Fibroblast of skin of left quadriceps (primary cell): Measurements from ENCODE around the gene GSKIP.
"Not testable (repeated sequence)": the region's sequence is repeated elsewhere in the genome, so short reads cannot be mapped to it uniquely, and the experiment has no call there.

ENCODE experiments used
- DNase-seq, 2 experiments: peaks; one replicate each; pipeline ENCODE4 v3.0.0-alpha.2; 2013; ENCODE audit warnings: low read depth in 2 of 2

Gene GSKIP, protein sequence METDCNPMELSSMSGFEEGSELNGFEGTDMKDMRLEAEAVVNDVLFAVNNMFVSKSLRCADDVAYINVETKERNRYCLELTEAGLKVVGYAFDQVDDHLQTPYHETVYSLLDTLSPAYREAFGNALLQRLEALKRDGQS

GRCh38 chr14:96362965-96363750 is at the start of gene GSKIP, which contains the start of gene ATG2B:
TSS of gene GSKIP (plus strand) at chr14:96363526. CDS start at chr14:96382248, 18,722 bp downstream.
TSS of gene ATG2B (minus strand) at chr14:96363341. CDS start at chr14:96362976, 365 bp downstream.
- DNase-seq, result peak; percentile 71 to 72

GRCh38 chr14:96316087-96316486 is 47.2 kb upstream of the GSKIP start:
- DNase-seq, result no peak

DNA sequence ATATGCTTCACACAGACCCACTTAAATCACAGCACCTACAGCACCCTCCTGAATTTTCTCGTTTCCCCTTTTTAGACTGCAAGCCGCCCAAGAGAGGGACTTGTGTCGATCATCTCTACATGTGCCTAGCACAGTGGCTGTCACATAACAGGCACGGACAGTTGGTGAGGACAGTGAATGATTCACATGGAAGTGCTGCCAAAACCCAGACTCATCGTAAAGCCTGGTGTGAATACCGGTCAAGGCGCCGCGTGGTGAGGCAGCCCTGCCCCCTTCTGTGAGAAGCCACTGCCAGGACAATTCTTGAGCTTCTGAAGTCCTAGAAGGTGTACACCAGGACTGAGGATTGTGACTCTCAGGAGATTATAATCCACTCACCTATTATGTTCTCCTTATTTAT is 44.5 kb upstream of the GSKIP start:
- no peak for DNase-seq

DNA sequence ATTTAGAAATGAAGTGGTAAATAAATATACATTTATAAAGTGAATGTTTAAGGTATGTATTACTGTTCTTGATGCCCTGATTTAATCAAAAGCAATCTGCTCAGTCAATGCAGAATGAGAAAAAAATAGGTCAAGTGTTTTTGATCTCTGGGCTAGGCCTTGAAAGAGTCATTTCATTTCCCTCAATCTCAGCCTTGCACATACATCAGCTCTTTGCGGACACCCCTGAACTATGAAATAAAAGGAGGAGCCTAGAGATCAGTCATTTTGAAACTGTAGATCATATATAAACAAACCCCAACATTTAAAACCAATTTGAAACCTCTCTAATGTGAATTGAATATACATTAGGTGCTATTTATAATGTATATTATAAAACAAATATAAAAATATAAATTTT is 42.7 kb upstream of the GSKIP start:
- no peak for DNase-seq

GRCh38 chr14:96324219-96324618 is 39.1 kb upstream of the GSKIP start:
- no peak for DNase-seq

GRCh38 chr14:96338551-96338950 is 24.8 kb upstream of the GSKIP start:
- DNase-seq, result no peak

DNA sequence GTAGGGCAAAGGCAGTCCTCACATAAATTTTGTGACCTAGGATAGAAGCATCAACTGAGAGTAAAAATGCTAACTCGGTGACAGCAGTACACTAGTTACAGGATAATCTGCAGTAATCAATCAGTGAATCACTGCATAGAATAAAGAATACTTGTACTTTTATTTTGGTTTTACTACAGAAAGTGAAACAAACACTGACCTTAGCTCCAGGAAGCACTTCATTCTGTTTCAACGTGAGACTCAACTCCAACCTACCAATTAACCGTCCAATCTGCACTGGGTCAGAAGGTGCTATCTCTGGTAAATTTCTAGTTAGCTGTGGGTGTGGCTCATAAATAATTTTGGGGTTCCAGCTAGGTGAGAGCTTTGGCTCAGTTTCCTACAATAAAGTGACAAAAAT is 22.0 kb upstream of the GSKIP start:
- no peak for DNase-seq

- no peak for DNase-seq
Measured at GRCh38 chr14:96345669-96346068, 17.7 kb upstream of the GSKIP start.

- not testable (repeated sequence) for DNase-seq
Measured at GRCh38 chr14:96347957-96348356, 15.4 kb upstream of the GSKIP start.

DNA sequence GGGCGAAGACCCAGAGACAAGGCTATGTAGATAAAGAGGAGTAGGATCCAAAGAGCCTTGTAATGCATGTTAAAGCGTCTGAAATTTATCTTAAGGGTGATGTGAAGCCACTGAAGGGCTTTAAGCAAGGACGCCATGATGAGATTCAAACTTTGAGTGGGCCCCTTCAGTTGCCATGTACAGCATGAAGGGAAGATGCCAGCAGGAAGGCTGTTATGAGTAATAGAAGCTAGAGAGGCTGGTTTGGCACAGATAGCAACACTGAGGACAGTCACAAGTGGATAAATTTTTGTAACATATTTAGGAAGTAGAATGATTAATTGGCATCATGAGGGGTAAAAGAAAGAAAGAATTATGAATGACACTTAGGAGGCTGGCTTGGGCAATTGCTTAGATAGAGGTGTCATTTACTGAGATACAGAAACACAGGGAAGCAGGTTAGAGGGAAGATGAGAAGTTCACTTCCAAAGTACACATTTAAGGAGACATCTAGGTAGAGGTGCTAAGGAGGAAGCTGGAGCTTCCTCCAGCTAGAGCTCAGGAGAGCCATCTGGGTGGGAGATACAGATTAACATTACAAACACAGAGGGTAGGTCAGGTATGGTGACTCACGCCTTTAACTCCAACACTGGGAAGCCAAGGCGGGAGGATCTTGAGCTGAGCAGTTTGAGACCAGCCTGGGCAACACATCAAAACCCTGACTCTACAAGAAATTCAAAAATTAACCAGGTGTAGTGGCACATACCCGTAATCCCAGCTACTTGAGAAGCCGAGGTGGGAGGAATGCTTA is 13.8 kb upstream of the GSKIP start:
- no peak for DNase-seq

GRCh38 chr14:96351986-96352385 is 11.3 kb upstream of the GSKIP start:
- no peak for DNase-seq

- no peak for DNase-seq
Measured at GRCh38 chr14:96352708-96353107, 10.6 kb upstream of the GSKIP start.

DNA sequence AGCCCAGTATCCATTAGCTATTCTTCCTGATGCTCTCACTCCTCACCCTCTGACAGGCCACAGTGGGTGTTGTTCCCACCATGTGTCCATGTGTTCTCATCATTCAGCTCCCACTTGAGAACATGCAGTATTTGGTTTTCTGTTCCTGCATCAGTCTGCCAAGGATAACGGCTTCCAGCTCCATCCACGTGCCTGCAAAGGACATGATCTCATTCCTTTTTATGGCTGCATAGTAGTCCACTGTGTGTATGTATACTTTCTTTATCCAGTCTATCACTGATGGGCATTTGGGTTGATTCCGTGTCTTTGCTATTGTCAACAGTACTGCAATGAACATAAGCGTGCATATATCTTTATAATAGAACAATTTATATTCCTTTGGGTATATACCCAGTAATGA is 9.1 kb upstream of the GSKIP start:
- DNase-seq, result no peak

DNA sequence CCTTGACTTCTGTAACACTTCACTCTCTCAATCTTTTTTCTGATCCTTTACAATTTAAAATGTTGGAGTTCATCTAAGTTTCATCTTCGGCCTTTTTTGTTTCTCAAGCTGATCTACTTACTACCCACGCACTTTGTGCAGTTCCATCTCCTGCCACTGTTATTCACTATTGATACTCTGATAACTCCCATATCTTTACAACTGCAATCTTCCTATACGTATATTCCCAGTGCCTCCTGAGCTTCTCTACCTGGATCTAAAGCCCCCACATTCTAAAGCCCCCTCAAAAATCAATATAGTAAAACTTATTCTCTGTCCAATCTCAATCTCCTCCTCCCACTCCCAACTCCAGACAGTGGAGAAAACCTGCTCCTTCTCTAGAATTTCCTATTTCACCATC is 6.1 kb upstream of the GSKIP start:
- no peak for DNase-seq

DNA sequence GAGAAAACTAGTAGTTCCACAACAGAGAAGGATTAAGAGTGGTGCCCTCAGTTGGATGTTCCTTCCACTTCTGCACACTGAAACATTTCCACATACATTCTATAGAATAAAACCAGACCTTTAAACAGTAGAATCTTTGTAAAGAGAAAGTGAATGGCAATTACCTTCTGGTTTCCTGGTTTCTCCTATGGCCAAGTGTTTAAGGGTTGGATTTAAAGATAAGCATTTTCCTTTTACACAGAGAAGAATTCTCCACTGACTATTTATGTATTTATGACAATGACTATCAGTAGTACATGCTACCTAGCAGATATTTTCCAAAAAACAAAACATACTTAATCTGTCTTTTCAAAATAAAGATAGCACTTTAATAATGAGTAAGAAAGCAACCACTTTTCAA is 3.4 kb upstream of the GSKIP start:
- DNase-seq, result no peak

DNA sequence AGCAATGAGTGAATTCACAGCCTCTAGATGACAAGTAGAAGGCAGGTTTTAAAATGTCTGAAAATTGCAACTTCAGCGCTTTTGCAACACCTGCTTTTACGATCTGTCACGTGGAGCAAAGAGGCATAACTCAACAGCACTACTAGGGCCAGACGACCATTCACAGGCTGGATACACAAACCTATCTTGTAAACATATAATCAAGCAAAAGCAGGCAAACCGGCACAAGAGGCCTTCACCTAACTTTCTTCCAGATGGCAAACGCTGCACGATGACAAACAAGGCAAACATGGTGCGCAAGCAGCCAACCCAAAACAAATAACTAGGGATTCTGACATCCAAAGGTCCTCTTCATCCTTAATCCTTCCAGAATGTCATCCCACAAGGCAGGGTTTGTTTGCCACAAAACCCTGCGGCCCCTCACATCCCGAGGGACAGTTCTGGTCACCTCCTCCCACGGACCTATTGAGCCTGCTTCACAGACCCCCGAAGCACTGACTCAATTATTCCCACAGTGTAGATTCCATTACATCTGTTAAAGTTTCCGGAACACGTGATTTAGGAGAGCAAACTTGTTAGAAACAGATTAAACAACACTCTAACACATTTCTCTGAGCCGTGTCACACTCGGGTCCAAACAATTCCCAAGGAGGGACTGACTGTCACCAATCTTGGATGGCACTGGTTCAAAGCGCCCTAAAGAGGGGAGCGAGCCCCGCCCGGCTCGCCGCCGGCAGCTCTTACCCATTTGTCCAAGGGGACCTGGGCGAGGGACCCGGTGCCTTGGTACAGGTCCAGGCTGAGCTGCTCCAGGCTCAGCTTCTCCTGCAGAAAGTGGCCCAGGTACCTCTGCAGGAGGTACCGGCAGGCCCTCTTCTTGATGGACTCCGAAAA is 1.0 kb upstream of the GSKIP start:
- DNase-seq, result no peak

GRCh38 chr14:96363751-96364336 is 518 bp downstream of the GSKIP start:
- DNase-seq, result no peak

GRCh38 chr14:96364962-96365361 is 1.6 kb downstream of the GSKIP start:
- DNase-seq, result no peak

GRCh38 chr14:96368534-96368933 is 5.2 kb downstream of the GSKIP start:
- DNase-seq, result no peak

DNA sequence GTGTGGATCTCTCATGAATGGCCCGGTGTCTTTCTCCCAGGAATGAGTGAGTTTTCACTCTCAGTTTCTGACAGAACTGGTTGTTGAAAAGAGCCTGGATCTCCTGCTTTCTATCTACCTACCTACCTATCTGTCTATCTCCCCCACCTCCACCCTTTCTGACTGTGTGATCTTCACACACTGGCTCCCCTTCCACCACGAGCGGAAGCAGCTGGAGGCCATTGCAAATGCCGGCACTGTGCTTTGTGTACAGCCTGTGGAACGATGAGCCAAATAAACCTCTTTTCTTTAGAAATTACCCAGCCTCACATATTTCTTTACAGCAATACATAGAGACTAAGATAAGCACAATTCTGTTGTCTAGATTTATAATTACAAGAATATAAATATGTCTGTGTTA is 7.2 kb downstream of the GSKIP start:
- DNase-seq, result no peak

DNA sequence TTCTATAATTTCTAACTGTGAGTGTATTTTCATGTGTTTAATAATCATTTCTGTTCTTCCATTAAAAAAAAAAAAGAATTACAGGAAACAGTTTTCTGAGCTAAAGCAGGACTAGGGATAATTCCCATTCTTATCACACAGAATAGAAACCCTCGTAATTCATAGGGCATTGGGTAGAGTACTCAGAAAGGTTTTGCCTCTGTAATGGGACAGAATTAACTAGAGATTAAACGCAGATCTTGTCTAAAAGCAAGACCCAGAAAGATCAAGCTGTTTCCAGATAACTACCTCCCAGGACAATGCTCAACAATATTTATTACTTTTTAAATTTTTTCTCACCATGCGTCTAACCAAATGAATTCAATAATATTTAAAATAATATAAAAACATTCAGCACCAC is 10.2 kb downstream of the GSKIP start:
- no peak for DNase-seq
